ENCODE data around the gene MPP7.
A peak's percentile ranks its signal among the peaks of the same experiment; 100 is the strongest.

Gene MPP7

GRCh38 chr10:28311104-28311503, 8.2 kb upstream of the MPP7 start:
- Histone ChIP-seq H3K9me3 (ENCODE audit: severe bottlenecking) (no peaks in the 10 kb centered on the region), H3K27ac (ENCODE audit: poor library complexity, severe bottlenecking) (no peak overlapping the region), H3K4me1 (ENCODE audit: insufficient read depth, poor library complexity, severe bottlenecking) (no peaks in the 10 kb centered on the region), H3K27me3 (ENCODE audit: insufficient read depth, poor library complexity, severe bottlenecking) (no peaks in the 10 kb centered on the region), H3K36me3 (ENCODE audit: low read depth) (no peaks in the 10 kb centered on the region), H3K4me3 (ENCODE audit: severe bottlenecking) (no peak overlapping the region)
- TF ChIP-seq CTCF (IDR thresholded peaks at IDR 0.05; ENCODE audit: poor library complexity, severe bottlenecking): no peak
- ATAC-seq (ENCODE audit: low read depth) (no peak), DNase-seq (ENCODE audit: low spot score) (no peak)

- ATAC-seq (ENCODE audit: low read depth): no peak
- no peak for DNase-seq (ENCODE audit: low spot score)
- TF ChIP-seq CTCF (IDR thresholded peaks at IDR 0.05; ENCODE audit: poor library complexity, severe bottlenecking): no peak
- Histone ChIP-seq H3K27me3 (ENCODE audit: insufficient read depth, poor library complexity, severe bottlenecking) (no peaks in the 10 kb centered on the region), H3K27ac (ENCODE audit: poor library complexity, severe bottlenecking) (no peak overlapping the region), H3K4me1 (ENCODE audit: insufficient read depth, poor library complexity, severe bottlenecking) (no peaks in the 10 kb centered on the region), H3K36me3 (ENCODE audit: low read depth) (no peaks in the 10 kb centered on the region), H3K4me3 (ENCODE audit: severe bottlenecking) (no peak overlapping the region), H3K9me3 (ENCODE audit: severe bottlenecking) (no peaks in the 10 kb centered on the region)
These were observed 4.4 kb upstream of the MPP7 start for GRCh38 chr10:28307267-28307666.

GRCh38 chr10:28305553-28305952, 2.7 kb upstream of the MPP7 start:
- no peak for TF ChIP-seq CTCF (IDR thresholded peaks at IDR 0.05; ENCODE audit: poor library complexity, severe bottlenecking)
- H3K27me3 ChIP-seq (ENCODE audit: insufficient read depth, poor library complexity, severe bottlenecking): no peaks in the 10 kb centered on the region
- no peaks in the 10 kb centered on the region for H3K4me1 ChIP-seq (ENCODE audit: insufficient read depth, poor library complexity, severe bottlenecking)
- H3K36me3 ChIP-seq (ENCODE audit: low read depth): no peaks in the 10 kb centered on the region
- no peak overlapping the region for H3K4me3 ChIP-seq (ENCODE audit: severe bottlenecking)
- H3K27ac ChIP-seq (ENCODE audit: poor library complexity, severe bottlenecking): no peak overlapping the region
- no peak for ATAC-seq (ENCODE audit: low read depth)
- no peak for DNase-seq (ENCODE audit: low spot score)
- no peaks in the 10 kb centered on the region for H3K9me3 ChIP-seq (ENCODE audit: severe bottlenecking)

GRCh38 chr10:28304032-28304571, 1.2 kb upstream of the MPP7 start:
- DNase-seq (ENCODE audit: low spot score) (no peak), ATAC-seq (ENCODE audit: low read depth) (no peak)
- Histone ChIP-seq H3K27me3 (ENCODE audit: insufficient read depth, poor library complexity, severe bottlenecking) (no peaks in the 10 kb centered on the region), H3K27ac (ENCODE audit: poor library complexity, severe bottlenecking) (no peak overlapping the region), H3K36me3 (ENCODE audit: low read depth) (no peaks in the 10 kb centered on the region), H3K9me3 (ENCODE audit: severe bottlenecking) (no peaks in the 10 kb centered on the region), H3K4me1 (ENCODE audit: insufficient read depth, poor library complexity, severe bottlenecking) (no peaks in the 10 kb centered on the region), H3K4me3 (ENCODE audit: severe bottlenecking) (no peak overlapping the region)
- no peak for TF ChIP-seq CTCF (IDR thresholded peaks at IDR 0.05; ENCODE audit: poor library complexity, severe bottlenecking)

- TF ChIP-seq CTCF (IDR thresholded peaks at IDR 0.05; ENCODE audit: poor library complexity, severe bottlenecking): no peak
- DNase-seq (ENCODE audit: low spot score) (no peak), ATAC-seq (ENCODE audit: low read depth) (peak; percentile 1; the same call in 2 of the 3 replicates)
- Histone ChIP-seq H3K4me1 (ENCODE audit: insufficient read depth, poor library complexity, severe bottlenecking) (no peaks in the 10 kb centered on the region), H3K4me3 (ENCODE audit: severe bottlenecking) (peak overlapping the region; percentile 94), H3K27ac (ENCODE audit: poor library complexity, severe bottlenecking) (peak overlapping the region; percentile 12), H3K27me3 (ENCODE audit: insufficient read depth, poor library complexity, severe bottlenecking) (no peaks in the 10 kb centered on the region), H3K9me3 (ENCODE audit: severe bottlenecking) (no peaks in the 10 kb centered on the region), H3K36me3 (ENCODE audit: low read depth) (no peaks in the 10 kb centered on the region)
These were observed 739 bp downstream of the MPP7 start for GRCh38 chr10:28302012-28302637.

All from RWPE2 (cell line).